Activated naive CD8-positive, alpha-beta T cell treated with anti-CD3 and anti-CD28 coated beads, Interleukin-2, amount 50 U/mL, for 24 hours (primary cell): ENCODE data around the gene CGA.

Source experiments
- ATAC-seq: fragments of 150-1000 bp; cut with Tn5 transposase; one replicate; pipeline ENCODE4 v1.10.0; 2021
- DNase-seq: peaks from one replicate; pipeline ENCODE4 v3.0.0; 2021
- H3K27ac Mint-ChIP-seq: one replicate; pipeline ENCODE4 v1.8.0; 2021; ENCODE audit warnings: mild to moderate bottlenecking, mixed read lengths
- H3K27me3 Mint-ChIP-seq: one replicate; pipeline ENCODE4 v1.8.0; 2021; ENCODE audit warnings: mixed read lengths
- H3K36me3 Mint-ChIP-seq: one replicate; pipeline ENCODE4 v1.8.0; 2021; ENCODE audit warnings: low read depth, mixed read lengths
- H3K4me1 Mint-ChIP-seq: one replicate; pipeline ENCODE4 v1.8.0; 2021; ENCODE audit warnings: mixed read lengths
- H3K4me3 Mint-ChIP-seq: one replicate; pipeline ENCODE4 v1.8.0; 2021; ENCODE audit warnings: mild to moderate bottlenecking, moderate library complexity, mixed read lengths
- H3K9me3 Mint-ChIP-seq: one replicate; pipeline ENCODE4 v1.8.0; 2021; ENCODE audit warnings: mixed read lengths

CGA gene

GRCh38 chr6:87102151-87102621 is 7.3 kb upstream of the CGA start:
- no peaks in the 10 kb centered on the region for H3K36me3 Mint-ChIP-seq

DNA sequence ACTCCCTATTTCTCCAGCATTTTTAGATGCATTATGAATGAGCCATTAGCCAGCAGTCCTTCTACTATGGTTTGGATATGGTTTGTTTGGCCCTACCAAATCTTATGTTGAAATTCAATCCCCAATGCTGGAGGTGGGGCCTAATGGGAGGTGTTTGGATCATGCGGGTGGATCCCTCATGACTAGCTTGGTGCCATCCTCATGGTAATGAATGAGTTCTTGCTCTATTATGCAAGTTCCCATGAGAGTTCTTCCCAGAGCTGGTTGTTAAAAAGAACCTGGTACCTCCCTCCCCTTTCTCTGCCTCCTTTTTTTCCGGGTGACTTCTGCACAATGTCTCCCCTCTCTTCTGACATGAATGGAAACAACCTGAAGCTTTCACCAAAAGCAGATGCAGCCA is 6.2 kb upstream of the CGA start:
- Mint-ChIP-seq H3K4me1 (no peaks in the 10 kb centered on the region), H3K27me3 (peaks cover 2% of the 10 kb centered on the region), H3K27ac (no peak overlapping the region), H3K36me3 (no peaks in the 10 kb centered on the region), H3K9me3 (no peaks in the 10 kb centered on the region), H3K4me3 (no peak overlapping the region)
- ATAC-seq: no peak
- DNase-seq: no peak

More at GRCh38 chr6:87102151-87102621, 7.3 kb upstream of the CGA start:
- H3K9me3 Mint-ChIP-seq: no peaks in the 10 kb centered on the region
- H3K4me3 Mint-ChIP-seq: no peak overlapping the region
- no peak overlapping the region for H3K27ac Mint-ChIP-seq
- no peak for ATAC-seq
- no peaks in the 10 kb centered on the region for H3K27me3 Mint-ChIP-seq
- DNase-seq: no peak
- no peaks in the 10 kb centered on the region for H3K4me1 Mint-ChIP-seq

GRCh38 chr6:87100216-87100615 is 5.3 kb upstream of the CGA start:
- ATAC-seq (no peak), DNase-seq (no peak)
- no peak overlapping the region for H3K27ac Mint-ChIP-seq
- no peak overlapping the region for H3K4me3 Mint-ChIP-seq
- H3K4me1 Mint-ChIP-seq: no peaks in the 10 kb centered on the region
- H3K9me3 Mint-ChIP-seq: no peaks in the 10 kb centered on the region
- peaks cover 2% of the 10 kb centered on the region for H3K27me3 Mint-ChIP-seq
- no peaks in the 10 kb centered on the region for H3K36me3 Mint-ChIP-seq

DNA sequence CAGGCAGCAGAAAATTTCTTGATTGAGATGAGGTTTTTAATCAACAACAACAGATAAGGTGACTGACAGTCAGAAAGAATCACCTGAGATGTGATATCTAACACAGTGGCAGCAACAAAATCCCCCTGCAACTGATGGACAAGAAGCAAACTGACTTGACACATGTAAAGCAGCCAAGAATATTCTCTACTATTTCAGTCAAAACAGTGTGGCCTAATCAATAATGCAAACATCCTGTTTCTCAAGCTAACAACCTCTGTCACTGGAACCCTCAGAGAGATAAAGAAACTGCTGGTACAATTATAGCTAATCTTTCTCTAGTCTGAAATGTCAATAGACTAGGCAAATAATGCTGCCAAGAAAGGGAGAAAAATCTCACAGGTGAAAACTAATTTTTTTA is 4.6 kb upstream of the CGA start:
- Mint-ChIP-seq H3K4me1 (no peaks in the 10 kb centered on the region), H3K4me3 (no peak overlapping the region), H3K27ac (no peak overlapping the region), H3K9me3 (no peaks in the 10 kb centered on the region), H3K27me3 (peaks cover 7% of the 10 kb centered on the region), H3K36me3 (no peaks in the 10 kb centered on the region)
- no peak for ATAC-seq
- DNase-seq: no peak

DNA sequence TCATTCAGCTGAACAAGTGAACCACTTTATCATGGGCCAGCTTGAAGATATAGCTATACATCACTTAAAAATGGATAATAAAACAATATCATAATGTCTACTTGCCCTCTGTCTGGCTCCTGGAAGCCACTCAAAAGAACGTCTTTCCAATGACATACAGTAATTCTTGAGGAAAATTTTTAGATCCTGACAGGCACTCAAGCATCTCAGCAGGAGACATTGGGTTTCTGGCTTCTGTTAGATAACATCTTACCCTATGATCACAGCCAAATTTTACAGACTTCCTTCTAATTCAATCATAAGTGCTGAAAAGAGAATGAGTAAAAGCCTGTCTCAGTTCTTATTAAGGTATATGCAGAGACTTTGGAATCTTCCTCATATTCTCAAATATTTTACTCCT is 330 bp downstream of the CGA start:
- no peaks in the 10 kb centered on the region for H3K36me3 Mint-ChIP-seq

GRCh38 chr6:87093651-87094050 is 1.3 kb downstream of the CGA start:
- Mint-ChIP-seq H3K4me3 (no peak overlapping the region), H3K36me3 (no peaks in the 10 kb centered on the region), H3K27me3 (peaks cover 14% of the 10 kb centered on the region), H3K9me3 (no peaks in the 10 kb centered on the region), H3K4me1 (peaks cover 15% of the 10 kb centered on the region), H3K27ac (no peak overlapping the region)
- ATAC-seq: no peak
- no peak for DNase-seq

More for the DNA sequence above, 330 bp downstream of the CGA start:
- no peak for DNase-seq
- peaks cover 14% of the 10 kb centered on the region for H3K27me3 Mint-ChIP-seq
- no peaks in the 10 kb centered on the region for H3K9me3 Mint-ChIP-seq
- H3K4me1 Mint-ChIP-seq: peaks cover 15% of the 10 kb centered on the region
- ATAC-seq: no peak
- H3K27ac Mint-ChIP-seq: no peak overlapping the region
- H3K4me3 Mint-ChIP-seq: no peak overlapping the region

DNA sequence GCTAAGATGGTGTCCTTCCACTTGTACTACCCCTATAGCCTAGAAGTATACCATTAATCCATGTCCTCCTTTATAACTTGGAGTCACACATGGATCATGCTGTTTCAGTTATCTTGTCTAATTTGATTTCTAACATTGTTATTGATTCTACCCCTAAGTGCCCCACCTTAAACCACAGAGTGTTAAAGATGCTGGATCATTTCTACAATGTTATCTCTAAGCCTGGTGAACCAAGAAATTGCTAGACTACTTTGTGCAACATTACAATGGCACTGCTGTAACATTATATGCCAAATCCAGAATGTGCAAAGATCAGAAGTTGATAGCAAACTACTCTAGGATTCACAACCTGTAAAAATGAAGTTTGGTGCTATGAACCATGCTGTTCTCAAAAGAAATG is 1.7 kb downstream of the CGA start:
- no peak for ATAC-seq
- H3K27ac Mint-ChIP-seq: no peak overlapping the region
- peaks cover 15% of the 10 kb centered on the region for H3K4me1 Mint-ChIP-seq
- H3K9me3 Mint-ChIP-seq: no peaks in the 10 kb centered on the region
- DNase-seq: no peak
- no peak overlapping the region for H3K4me3 Mint-ChIP-seq
- H3K36me3 Mint-ChIP-seq: no peaks in the 10 kb centered on the region
- peaks cover 14% of the 10 kb centered on the region for H3K27me3 Mint-ChIP-seq

DNA sequence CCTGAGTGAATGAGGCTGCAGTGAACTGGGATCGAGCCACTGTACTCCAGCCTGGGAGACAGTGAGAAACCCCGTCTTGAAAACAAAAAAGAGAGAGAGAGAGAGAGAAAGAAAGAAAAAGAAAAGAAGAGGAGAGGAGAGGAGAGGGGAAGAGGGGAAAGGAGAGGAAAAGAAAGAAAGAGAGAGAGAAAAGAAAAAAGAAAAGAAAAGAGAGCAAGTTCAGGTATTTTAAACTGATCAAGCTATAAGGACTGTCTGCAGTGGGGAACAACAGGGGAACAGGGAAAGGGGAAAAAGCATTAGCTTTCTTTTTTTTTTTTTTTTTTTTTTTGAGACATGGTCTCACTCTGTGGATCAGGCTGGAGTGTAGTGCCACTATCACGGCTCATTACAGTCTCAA is 2.5 kb downstream of the CGA start:
- Mint-ChIP-seq H3K9me3 (no peaks in the 10 kb centered on the region), H3K4me3 (no peak overlapping the region), H3K27me3 (peaks cover 14% of the 10 kb centered on the region), H3K36me3 (no peaks in the 10 kb centered on the region), H3K4me1 (peaks cover 15% of the 10 kb centered on the region), H3K27ac (no peak overlapping the region)
- DNase-seq: no peak
- no peak for ATAC-seq

GRCh38 chr6:87089135-87089534 is 5.8 kb downstream of the CGA start:
- Mint-ChIP-seq H3K27me3 (peaks cover 9% of the 10 kb centered on the region), H3K36me3 (no peaks in the 10 kb centered on the region), H3K27ac (no peak overlapping the region), H3K4me1 (peaks cover 15% of the 10 kb centered on the region), H3K4me3 (no peak overlapping the region), H3K9me3 (no peaks in the 10 kb centered on the region)
- DNase-seq: no peak
- no peak for ATAC-seq

DNA sequence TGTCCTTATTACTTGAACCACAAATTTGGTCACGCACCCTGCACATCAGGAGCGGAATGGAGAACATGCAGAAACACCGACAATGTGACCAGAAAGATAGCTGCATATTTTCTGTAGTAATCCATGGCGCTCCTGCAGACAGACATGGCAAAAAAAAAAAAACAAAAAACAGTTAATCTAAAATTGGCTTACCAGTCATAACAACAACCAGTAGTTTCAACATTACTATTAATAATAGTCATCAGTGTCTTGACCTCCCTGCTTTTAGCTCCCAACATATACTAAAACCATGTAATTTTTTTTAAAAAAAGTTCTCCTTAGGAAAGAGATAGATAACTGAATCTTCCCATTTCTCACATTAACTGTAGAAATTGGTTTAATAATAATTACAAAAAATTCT is 6.8 kb downstream of the CGA start:
- Mint-ChIP-seq H3K36me3 (no peaks in the 10 kb centered on the region), H3K4me1 (peaks cover 4% of the 10 kb centered on the region), H3K4me3 (no peak overlapping the region), H3K27me3 (peaks cover 8% of the 10 kb centered on the region), H3K27ac (no peak overlapping the region), H3K9me3 (no peaks in the 10 kb centered on the region)
- no peak for DNase-seq
- ATAC-seq: no peak

DNA sequence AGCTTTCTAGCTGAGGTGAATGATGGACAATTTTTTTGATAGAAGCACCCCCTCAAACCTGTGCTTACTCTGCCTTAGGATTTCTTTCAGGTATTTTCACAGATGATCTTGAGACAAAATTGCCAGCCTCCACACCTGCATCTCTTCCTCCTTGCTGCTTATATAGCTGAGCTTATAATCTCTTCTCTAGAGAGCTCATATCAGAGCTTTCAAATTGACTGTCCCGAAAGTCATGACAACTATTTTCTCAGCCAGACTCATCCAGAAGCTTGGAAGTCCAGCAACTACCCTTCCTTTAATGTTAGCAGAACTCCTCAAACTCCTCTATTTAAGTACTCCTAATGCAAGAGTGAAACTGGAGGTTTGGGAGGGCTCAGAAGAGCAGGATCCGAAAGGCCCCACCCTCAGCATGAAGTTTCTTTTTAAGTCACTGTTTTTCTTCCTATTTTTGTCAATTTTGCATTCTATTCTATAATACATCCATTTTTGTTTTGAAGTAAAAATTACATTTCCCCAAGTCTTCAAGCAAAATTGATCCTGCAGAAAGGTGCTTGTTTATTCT is 12.7 kb downstream of the CGA start:
- Mint-ChIP-seq H3K9me3 (no peaks in the 10 kb centered on the region), H3K4me3 (no peak overlapping the region), H3K4me1 (no peaks in the 10 kb centered on the region), H3K36me3 (no peaks in the 10 kb centered on the region), H3K27me3 (peaks cover 14% of the 10 kb centered on the region), H3K27ac (no peak overlapping the region)
- ATAC-seq: no peak
- DNase-seq: no peak

GRCh38 chr6:87078983-87079616 is 15.8 kb downstream of the CGA start:
- Mint-ChIP-seq H3K9me3 (no peaks in the 10 kb centered on the region), H3K27me3 (peaks cover 12% of the 10 kb centered on the region), H3K27ac (no peak overlapping the region), H3K4me1 (no peaks in the 10 kb centered on the region), H3K4me3 (no peak overlapping the region), H3K36me3 (no peaks in the 10 kb centered on the region)
- DNase-seq (peak; percentile 70), ATAC-seq (peak; percentile 77)

GRCh38 chr6:87075168-87075567 is 19.7 kb downstream of the CGA start:
- H3K4me3 Mint-ChIP-seq: no peak overlapping the region
- DNase-seq: no peak
- no peaks in the 10 kb centered on the region for H3K27me3 Mint-ChIP-seq
- no peak for ATAC-seq
- no peaks in the 10 kb centered on the region for H3K4me1 Mint-ChIP-seq
- no peaks in the 10 kb centered on the region for H3K9me3 Mint-ChIP-seq
- no peak overlapping the region for H3K27ac Mint-ChIP-seq
- H3K36me3 Mint-ChIP-seq: no peaks in the 10 kb centered on the region

GRCh38 chr6:87074101-87074621 is 20.7 kb downstream of the CGA start:
- Mint-ChIP-seq H3K27me3 (no peaks in the 10 kb centered on the region), H3K4me1 (no peaks in the 10 kb centered on the region), H3K36me3 (no peaks in the 10 kb centered on the region), H3K4me3 (no peak overlapping the region), H3K27ac (no peak overlapping the region), H3K9me3 (no peaks in the 10 kb centered on the region)
- ATAC-seq (no peak), DNase-seq (no peak)

DNA sequence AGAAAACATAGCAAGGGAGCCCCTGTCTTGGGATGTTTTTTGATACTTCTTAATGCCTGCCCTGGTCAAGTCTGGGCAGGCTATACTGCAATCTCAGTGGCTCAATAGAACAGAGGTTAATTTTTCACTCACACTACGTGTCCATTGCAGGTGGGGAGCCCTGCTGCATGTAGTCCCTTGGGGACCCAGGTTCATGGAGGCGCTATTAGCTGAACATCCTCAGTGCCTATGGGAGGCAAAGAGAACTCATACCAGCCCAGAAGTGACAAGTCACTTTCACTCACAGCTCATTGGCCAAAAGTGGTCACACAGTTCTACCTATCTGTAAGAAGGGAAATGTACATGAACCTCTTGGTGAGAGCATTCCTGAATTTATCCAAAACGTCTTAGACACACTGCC is 23.2 kb downstream of the CGA start:
- Mint-ChIP-seq H3K36me3 (no peaks in the 10 kb centered on the region), H3K4me3 (no peak overlapping the region), H3K27ac (no peak overlapping the region), H3K9me3 (no peaks in the 10 kb centered on the region), H3K4me1 (no peaks in the 10 kb centered on the region), H3K27me3 (peaks cover 3% of the 10 kb centered on the region)
- ATAC-seq (no peak), DNase-seq (no peak)
